ENCODE results near the gene DNAJC4.

The DNAJC4 gene

GRCh38 chr11:64210301-64211020 lies 19.9 kb upstream of the DNAJC4 start:
- TF ChIP-seq FOXP2 (optimal IDR thresholded peaks at IDR 0.05; ENCODE audit: borderline replicate concordance, extremely low read depth, extremely low read length, insufficient read depth), result no peak
- TF ChIP-seq REST (IDR thresholded peaks at IDR 0.05; ENCODE audit: insufficient read depth in 1 of 2, low read depth in 2 of 2, low read length in 2 of 2), result no peak
- TF ChIP-seq TAF1 (IDR thresholded peaks at IDR 0.05; ENCODE audit: borderline replicate concordance, insufficient read depth, low read length), result no peak
- no peak for TF ChIP-seq POLR2AphosphoS5 (IDR thresholded peaks at IDR 0.05; ENCODE audit: low read depth, low read length)
- TF ChIP-seq SIN3A (IDR thresholded peaks at IDR 0.05; ENCODE audit: borderline replicate concordance, insufficient read depth, low read length), result no peak

- TF ChIP-seq SIN3A (IDR thresholded peaks at IDR 0.05; ENCODE audit: borderline replicate concordance, insufficient read depth, low read length), result no peak
These were observed 19.0 kb upstream of the DNAJC4 start for GRCh38 chr11:64211181-64211872.

- TF ChIP-seq REST (IDR thresholded peaks at IDR 0.05; ENCODE audit: insufficient read depth in 1 of 2, low read depth in 2 of 2, low read length in 2 of 2), result no peak
- no peak for TF ChIP-seq TAF1 (IDR thresholded peaks at IDR 0.05; ENCODE audit: borderline replicate concordance, insufficient read depth, low read length)
- no peak for TF ChIP-seq SIN3A (IDR thresholded peaks at IDR 0.05; ENCODE audit: borderline replicate concordance, insufficient read depth, low read length)
- TF ChIP-seq FOXP2 (optimal IDR thresholded peaks at IDR 0.05; ENCODE audit: borderline replicate concordance, extremely low read depth, extremely low read length, insufficient read depth), result no peak
- no peak for TF ChIP-seq POLR2AphosphoS5 (IDR thresholded peaks at IDR 0.05; ENCODE audit: low read depth, low read length)
These were observed 13.5 kb upstream of the DNAJC4 start for GRCh38 chr11:64216879-64217278.

- no peak for TF ChIP-seq REST (IDR thresholded peaks at IDR 0.05; ENCODE audit: insufficient read depth in 1 of 2, low read depth in 2 of 2, low read length in 2 of 2)
- no peak for TF ChIP-seq FOXP2 (optimal IDR thresholded peaks at IDR 0.05; ENCODE audit: borderline replicate concordance, extremely low read depth, extremely low read length, insufficient read depth)
- no peak for TF ChIP-seq SIN3A (IDR thresholded peaks at IDR 0.05; ENCODE audit: borderline replicate concordance, insufficient read depth, low read length)
- TF ChIP-seq TAF1 (IDR thresholded peaks at IDR 0.05; ENCODE audit: borderline replicate concordance, insufficient read depth, low read length), result no peak
- TF ChIP-seq POLR2AphosphoS5 (IDR thresholded peaks at IDR 0.05; ENCODE audit: low read depth, low read length), result no peak
These were observed 11.6 kb upstream of the DNAJC4 start for GRCh38 chr11:64218628-64219353.

GRCh38 chr11:64219354-64219684 lies 11.0 kb upstream of the DNAJC4 start:
- TF ChIP-seq SIN3A (IDR thresholded peaks at IDR 0.05; ENCODE audit: borderline replicate concordance, insufficient read depth, low read length) (no peak), FOXP2 (optimal IDR thresholded peaks at IDR 0.05; ENCODE audit: borderline replicate concordance, extremely low read depth, extremely low read length, insufficient read depth) (no peak), POLR2AphosphoS5 (IDR thresholded peaks at IDR 0.05; ENCODE audit: low read depth, low read length) (no peak)

GRCh38 chr11:64219755-64220154 lies 10.6 kb upstream of the DNAJC4 start:
- no peak for TF ChIP-seq POLR2AphosphoS5 (IDR thresholded peaks at IDR 0.05; ENCODE audit: low read depth, low read length)
- TF ChIP-seq SIN3A (IDR thresholded peaks at IDR 0.05; ENCODE audit: borderline replicate concordance, insufficient read depth, low read length), result no peak
- no peak for TF ChIP-seq FOXP2 (optimal IDR thresholded peaks at IDR 0.05; ENCODE audit: borderline replicate concordance, extremely low read depth, extremely low read length, insufficient read depth)
